ENCODE measurements around the gene RNF8. TPM values are rescaled to one million over a fixed set of nuclear protein-coding genes. Genes with fewer than 3 reads are reported as not detected.

Gene RNF8
- total RNA-seq, 1 experiment from 2014 or later: 17.6 TPM

DNA sequence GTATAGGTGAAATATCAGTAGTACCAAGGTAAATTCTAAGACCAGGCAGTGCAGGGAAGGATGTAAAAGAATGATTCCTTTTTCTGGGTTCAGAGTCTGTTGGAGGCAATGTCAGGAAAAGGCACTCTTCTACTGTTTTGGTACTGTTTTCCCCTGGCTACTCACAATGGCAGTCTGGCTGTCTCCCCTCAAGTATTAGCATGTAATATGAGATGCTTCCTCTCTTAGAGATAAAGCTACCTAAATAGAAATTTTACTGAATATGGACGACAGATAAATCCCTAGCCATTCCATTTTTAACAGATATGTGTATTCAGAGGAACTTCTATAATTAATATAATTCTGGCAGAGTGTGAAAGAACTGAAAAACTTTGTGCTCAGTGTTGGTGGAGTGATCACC lies 3.5 kb downstream of the RNF8 start:
- no peak for DNase-seq (ENCODE audit: extremely low read depth, low read depth)

DNA sequence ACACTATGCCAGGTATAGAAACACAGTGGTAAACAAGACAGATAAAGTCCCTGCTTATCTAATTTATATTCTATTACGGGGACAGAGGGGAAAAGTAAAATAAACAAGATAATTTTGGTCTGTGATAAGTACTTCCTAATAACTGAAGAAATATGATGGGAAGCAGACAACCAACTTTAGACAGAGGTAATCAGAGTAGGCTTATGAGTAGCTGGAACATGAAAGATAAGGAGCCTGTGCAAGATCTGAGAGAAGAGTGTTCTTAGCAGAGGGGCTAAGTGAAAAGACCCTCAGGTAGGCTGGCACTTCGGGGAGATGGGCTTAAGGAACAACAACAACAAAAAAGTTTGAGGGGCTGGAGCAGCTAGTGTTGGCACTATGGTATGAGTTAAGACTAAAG lies 4.1 kb downstream of the RNF8 start:
- DNase-seq (ENCODE audit: extremely low read depth, low read depth): no peak

DNA sequence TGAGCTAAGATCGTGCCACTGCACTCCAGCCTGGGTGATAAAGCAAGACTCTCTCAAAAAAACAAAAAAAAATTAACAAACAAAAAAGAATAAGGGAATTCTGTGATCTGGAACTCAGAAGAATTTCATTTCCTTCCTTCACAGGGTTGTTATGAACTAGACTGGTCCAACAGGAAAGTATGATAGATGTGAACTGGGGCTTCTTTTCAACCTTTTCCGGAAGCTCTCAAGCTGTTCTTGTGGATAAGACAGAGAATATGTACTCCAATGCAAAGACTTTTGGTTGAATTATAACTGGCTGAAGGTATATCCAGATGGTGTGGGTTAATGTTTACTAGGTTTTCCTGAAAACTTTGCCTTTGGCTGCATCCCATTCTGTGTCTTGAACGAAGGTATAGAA lies 5.3 kb downstream of the RNF8 start:
- no peak for DNase-seq (ENCODE audit: extremely low read depth, low read depth)

- no peak for DNase-seq (ENCODE audit: extremely low read depth, low read depth)
Measured at GRCh38 chr6:37362101-37362828, 8.5 kb downstream of the RNF8 start.

GRCh38 chr6:37365791-37366190 lies 12.0 kb downstream of the RNF8 start:
- DNase-seq (ENCODE audit: extremely low read depth, low read depth): no peak

GRCh38 chr6:37366910-37367309 lies 13.1 kb downstream of the RNF8 start:
- no peak for DNase-seq (ENCODE audit: extremely low read depth, low read depth)

GRCh38 chr6:37368961-37369320 lies 15.2 kb downstream of the RNF8 start:
- DNase-seq (ENCODE audit: extremely low read depth, low read depth): no peak

- DNase-seq (ENCODE audit: extremely low read depth, low read depth): no peak
Measured at GRCh38 chr6:37369321-37370201, 15.8 kb downstream of the RNF8 start.

DNA sequence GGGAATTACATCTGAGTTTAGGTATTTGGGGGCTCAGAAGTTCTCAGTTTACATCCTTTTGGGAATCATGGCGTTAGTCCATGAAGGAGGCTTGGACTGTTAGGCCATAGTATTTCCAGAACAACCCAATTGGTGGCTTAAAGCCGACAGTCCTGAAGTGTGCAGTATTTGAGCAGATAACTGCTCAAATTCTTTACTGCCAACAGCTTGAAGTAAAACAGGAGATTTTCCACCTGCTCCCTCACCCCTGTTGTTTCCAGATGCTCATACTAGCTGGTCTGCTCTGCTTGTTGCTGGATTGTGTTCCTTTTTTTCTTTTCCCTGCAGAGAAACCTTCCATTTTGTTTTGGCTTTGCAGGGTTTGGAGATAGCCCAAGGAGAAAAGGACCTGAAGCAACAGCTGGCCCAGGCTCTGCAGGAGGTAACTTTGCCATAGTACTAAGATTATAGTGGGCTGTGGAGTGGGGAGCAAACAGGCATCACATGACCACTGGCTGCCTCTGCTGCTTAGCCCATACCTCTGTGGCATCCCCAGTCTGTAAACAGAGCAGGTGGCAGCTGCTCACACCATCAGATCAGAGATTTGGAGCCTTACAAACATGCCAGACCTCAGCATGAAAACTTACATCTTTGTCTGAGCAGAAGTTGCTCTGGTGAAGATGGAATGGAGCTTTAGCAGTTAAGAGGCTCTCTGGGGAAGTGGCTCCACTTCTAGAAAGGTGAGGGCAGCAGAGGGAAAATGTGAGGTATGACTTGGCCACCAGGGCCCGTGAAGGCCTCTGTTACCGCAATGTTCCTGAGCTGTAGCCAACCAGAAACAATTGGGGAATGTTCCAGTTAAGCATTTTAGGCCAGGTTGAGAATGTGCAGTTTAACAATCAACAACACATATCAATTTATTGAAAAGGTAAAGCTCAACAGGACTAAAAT lies 17.6 kb downstream of the RNF8 start:
- DNase-seq (ENCODE audit: extremely low read depth, low read depth): no peak

DNA sequence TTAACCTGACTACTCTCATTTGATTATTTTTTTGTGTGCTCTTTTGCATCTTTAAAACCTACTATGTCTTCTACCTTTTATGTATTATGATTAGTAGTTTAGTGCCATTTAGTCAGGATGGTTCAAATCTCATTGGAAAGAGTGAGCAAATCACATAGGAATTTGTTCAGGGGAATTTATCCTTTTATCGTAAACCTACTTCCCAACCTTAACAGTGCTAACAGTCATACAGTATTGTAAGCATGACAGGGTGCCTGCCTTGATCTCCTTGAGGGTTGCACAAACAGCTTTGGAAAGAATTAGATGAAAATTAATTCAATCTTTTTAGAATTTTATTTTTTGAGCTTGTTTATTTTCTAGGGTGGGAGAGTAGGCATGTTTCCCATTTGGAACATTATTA lies 18.3 kb downstream of the RNF8 start:
- DNase-seq (ENCODE audit: extremely low read depth, low read depth): no peak

DNA sequence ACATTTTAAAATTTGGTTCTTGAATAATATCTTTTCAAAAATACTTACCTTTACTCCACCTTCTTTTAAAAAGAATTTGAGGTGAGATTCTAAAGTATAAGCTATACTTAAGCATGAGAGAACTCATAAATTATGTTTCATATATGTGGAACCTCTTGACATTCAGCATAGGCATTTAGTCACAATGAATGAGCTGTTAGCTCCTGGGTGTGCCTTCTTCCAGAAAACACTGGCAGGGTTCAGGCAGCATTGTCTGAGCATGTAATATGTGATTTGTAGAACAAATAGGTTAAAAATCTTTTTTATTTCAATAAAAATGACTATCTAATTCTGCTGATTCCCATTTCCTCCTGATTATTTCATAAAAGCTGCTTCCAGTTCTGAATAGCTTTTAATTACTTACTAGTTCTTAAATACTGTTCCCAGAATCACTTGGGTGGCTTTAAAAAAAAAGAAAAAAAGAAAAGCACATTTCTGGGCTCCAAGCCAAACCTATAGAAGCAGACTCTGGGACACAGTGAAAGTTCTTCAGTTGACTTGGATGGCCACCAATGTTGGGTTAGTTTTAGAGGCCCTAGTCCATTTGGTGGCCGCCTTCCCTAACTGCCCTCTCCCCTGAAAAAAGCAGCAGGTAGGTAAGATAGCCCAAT lies 20.2 kb downstream of the RNF8 start:
- no peak for DNase-seq (ENCODE audit: extremely low read depth, low read depth)

DNA sequence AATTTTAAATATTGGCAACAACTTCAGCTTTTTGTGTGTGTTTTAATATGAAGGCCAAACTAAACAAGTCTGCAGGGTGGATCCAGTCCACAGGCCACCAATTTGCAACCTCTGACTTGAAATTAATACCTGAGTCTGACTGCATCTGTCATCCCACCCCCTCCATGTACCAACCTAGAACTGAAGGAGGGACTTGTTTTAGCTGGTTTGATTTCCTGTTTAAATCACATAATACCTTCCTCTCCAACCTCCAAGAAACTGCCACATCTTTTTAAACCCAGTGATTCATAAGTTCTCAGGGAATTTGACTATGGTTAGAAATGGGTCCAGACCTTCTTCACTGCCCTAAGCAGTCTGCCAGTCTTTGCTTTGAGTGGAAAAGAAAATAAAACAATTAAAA lies 21.6 kb downstream of the RNF8 start:
- DNase-seq (ENCODE audit: extremely low read depth, low read depth): no peak

DNA sequence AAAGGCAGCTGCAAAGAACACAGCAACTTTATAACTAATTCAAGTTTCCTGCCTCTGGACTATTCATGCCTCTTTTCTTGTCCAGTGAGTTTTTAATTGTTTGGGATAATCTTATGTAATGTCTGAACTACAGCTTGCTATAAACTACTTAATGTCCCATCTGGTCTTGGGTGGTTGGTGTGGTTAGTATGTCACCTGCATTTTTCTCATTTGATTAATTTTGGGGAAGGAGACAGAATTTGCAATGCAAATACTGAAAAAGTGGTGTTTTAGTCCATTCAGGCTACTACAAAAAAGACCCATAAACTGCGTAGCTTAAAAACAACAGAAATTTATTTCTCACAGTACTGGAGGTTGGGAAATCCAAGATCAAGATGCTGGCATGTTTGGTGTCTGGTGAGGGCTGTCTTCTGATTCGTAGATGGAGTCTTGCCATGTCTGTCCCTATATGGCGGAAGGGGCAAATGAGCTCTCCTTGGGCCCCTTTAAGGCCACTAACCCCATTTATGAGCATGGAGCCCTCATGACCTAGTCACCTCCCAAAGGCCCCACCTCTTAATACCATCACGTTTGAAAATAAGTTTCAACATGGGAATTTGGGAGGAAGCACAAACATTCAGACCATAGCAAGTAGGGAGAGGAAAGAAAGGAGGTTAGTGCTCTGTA lies 22.4 kb downstream of the RNF8 start:
- no peak for DNase-seq (ENCODE audit: extremely low read depth, low read depth)

DNA sequence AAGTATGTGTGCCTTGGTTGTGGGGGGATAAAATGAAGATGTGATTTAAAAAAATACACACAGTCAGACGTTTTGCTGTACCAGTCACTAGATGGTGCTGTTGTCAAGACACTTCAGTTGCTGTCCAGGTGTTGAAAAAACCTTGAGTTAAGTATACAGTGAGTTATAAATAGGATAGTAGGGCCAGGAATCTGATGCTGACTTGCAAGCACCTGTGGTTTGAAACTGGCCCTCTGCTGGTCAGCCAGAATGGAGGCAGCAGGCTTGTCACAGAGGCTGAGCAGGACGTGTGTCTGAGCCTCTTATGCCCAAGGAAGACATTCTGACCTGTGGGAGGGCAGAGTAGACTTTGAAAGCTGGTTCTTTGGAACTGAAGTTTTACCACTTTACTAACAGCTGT lies 27.8 kb downstream of the RNF8 start:
- DNase-seq (ENCODE audit: extremely low read depth, low read depth): peak; percentile 22

DNA sequence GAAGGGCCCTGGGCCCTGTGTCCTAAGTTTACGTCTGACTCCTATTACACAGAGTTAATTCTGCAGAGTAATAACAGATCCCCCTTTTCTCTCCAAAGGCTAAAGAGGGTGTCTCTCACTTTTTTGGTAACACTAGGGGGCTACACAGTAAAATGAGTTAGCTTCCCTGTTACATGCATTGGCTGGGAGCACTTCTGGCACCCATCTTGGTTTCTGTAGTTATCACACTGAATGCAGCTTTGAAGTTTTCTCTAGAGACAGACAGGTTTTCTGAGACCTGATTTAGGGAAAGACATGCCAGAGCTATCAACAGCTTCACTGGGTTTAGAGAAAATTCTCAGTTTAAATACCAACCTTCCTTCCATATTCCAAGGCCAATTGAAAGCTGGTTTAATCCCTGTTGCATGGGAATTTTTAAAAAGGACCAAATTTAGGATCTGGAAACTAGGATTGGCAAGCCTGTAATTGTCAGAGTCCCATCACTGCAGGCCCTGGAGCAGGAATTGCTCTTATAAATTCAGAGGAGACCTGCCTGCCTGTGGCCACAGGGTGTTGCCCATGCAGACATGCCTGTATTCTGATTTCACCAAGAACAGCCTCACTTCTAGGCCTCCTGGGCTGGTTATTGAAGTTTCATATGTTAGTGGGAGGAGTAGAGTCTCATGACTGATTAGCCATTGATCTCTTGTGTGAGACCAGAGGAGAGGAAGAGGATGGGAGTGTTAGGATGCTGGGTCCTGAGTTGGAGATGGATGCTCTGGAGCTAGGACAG lies 29.4 kb downstream of the RNF8 start:
- DNase-seq (ENCODE audit: extremely low read depth, low read depth): no peak

DNA sequence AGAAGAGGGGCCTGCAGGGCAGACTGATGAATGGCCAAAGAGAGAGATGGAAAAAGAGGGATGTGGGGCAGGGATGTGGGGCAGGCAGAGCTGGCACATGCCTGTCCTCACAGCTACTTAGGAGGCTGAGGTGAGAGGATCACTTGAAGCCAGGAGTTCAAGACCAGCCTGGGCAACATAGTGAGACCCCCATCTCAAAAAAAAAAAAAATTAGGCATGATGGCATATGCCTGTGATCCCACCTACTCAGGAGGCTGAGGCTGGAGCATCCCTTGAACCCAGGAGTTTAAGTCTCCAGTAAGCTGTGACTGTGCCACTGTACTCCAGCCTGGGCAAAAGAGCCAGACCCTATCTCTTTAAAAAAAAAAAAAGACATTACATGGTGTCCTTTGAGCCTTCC lies 34.8 kb downstream of the RNF8 start:
- DNase-seq (ENCODE audit: extremely low read depth, low read depth): no peak

- DNase-seq (ENCODE audit: extremely low read depth, low read depth): no peak
Measured at GRCh38 chr6:37389857-37390256, 36.1 kb downstream of the RNF8 start.

DNA sequence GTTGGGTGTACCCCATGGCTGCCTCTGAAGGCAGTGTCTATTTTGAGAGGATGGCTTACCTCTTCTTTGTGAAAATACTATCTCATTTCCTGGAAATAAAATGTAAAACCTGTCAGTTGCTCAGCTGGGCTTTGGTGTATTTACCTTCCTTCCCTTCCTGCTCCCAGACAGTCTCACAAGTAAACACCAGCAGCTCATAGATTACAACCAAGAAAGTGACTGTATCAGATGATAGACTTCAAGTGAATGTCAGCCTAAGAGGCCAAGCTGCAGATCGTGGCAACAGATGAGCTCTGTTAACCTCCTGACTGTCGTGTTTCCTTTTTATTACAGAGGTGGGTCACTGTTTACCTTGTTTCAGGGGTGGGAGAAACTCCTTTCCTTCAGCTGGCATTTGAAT lies 37.3 kb downstream of the RNF8 start:
- no peak for DNase-seq (ENCODE audit: extremely low read depth, low read depth)

- no peak for DNase-seq (ENCODE audit: extremely low read depth, low read depth)
Measured at GRCh38 chr6:37392821-37393220, 39.0 kb downstream of the RNF8 start.
